ENCODE results near the gene TPST2. TPM values are rescaled to one million over a fixed set of nuclear protein-coding genes. Genes with fewer than 3 reads are reported as not detected.
A peak's percentile ranks its signal among the peaks of the same experiment; 100 is the strongest.

Gene TPST2
- total RNA-seq, 1 experiment from 2014 or later, result 61.4 TPM

- Histone ChIP-seq H3K9ac (ENCODE audit: low read length) (peak overlapping the region; percentile 44; the same call in 1 of the 2 replicates), H3K27ac (ENCODE audit: low read length) (peak overlapping the region; percentile 86), H3K9me2 (replicated peaks; ENCODE audit: insufficient read depth, low read length) (no peaks in the 10 kb centered on the region), H3K4me2 (ENCODE audit: low read depth, low read length, poor library complexity, severe bottlenecking) (peak overlapping the region; percentile 25), H3K79me2 (ENCODE audit: low read length) (peaks cover 85% of the 10 kb centered on the region), H3K36me3 (ENCODE audit: insufficient read depth, low read length) (no peaks in the 10 kb centered on the region), H3K4me3 (ENCODE audit: low read length) (no peak overlapping the region), H3K4me1 (ENCODE audit: low read length) (peaks cover 79% of the 10 kb centered on the region), H2AFZ (ENCODE audit: low read length) (no peak overlapping the region), H3K27me3 (ENCODE audit: low read length) (no peaks in the 10 kb centered on the region), H3K9me3 (ENCODE audit: low read length) (no peaks in the 10 kb centered on the region), H4K20me1 (ENCODE audit: insufficient read depth, low read depth, low read length) (no peaks in the 10 kb centered on the region)
- DNase-seq, result no peak
These were observed 36.7 kb downstream of the TPST2 start for GRCh38 chr22:26553056-26553752.

- Histone ChIP-seq H3K79me2 (ENCODE audit: low read length) (peaks cover 88% of the 10 kb centered on the region), H3K36me3 (ENCODE audit: insufficient read depth, low read length) (no peaks in the 10 kb centered on the region), H3K9ac (ENCODE audit: low read length) (no peak overlapping the region), H3K27me3 (ENCODE audit: low read length) (no peaks in the 10 kb centered on the region), H4K20me1 (ENCODE audit: insufficient read depth, low read depth, low read length) (no peaks in the 10 kb centered on the region), H3K9me2 (replicated peaks; ENCODE audit: insufficient read depth, low read length) (no peaks in the 10 kb centered on the region), H3K4me1 (ENCODE audit: low read length) (peaks cover 83% of the 10 kb centered on the region), H3K4me3 (ENCODE audit: low read length) (no peak overlapping the region), H3K9me3 (ENCODE audit: low read length) (no peaks in the 10 kb centered on the region), H3K4me2 (ENCODE audit: low read depth, low read length, poor library complexity, severe bottlenecking) (no peak overlapping the region), H2AFZ (ENCODE audit: low read length) (no peak overlapping the region), H3K27ac (ENCODE audit: low read length) (no peak overlapping the region)
- DNase-seq, result no peak
These were observed 37.5 kb downstream of the TPST2 start for GRCh38 chr22:26552466-26552865.

DNA sequence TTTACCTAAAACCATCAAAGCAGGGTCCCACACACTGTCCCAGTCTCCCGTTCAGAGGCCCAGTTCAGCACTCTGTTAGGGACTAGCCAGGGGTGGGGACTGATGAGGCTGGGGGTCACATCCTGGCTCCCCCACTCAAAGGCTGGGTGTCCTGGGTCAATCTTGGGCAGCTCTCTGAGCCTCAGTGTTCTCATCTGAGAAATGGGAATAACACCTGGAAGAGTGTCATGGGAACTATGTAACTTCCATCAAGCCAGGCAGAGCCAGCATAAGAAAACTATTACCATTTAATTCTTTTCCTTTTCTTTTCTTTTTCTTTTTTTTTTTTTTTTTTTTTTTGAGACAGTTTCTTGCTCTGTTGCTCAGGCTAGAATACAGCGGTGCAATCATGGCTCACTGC is 38.4 kb downstream of the TPST2 start:
- Histone ChIP-seq H3K27me3 (ENCODE audit: low read length) (no peaks in the 10 kb centered on the region), H3K9me2 (replicated peaks; ENCODE audit: insufficient read depth, low read length) (no peaks in the 10 kb centered on the region), H3K27ac (ENCODE audit: low read length) (no peak overlapping the region), H4K20me1 (ENCODE audit: insufficient read depth, low read depth, low read length) (no peaks in the 10 kb centered on the region), H3K4me2 (ENCODE audit: low read depth, low read length, poor library complexity, severe bottlenecking) (no peak overlapping the region), H2AFZ (ENCODE audit: low read length) (no peak overlapping the region), H3K36me3 (ENCODE audit: insufficient read depth, low read length) (no peaks in the 10 kb centered on the region), H3K4me3 (ENCODE audit: low read length) (no peak overlapping the region), H3K79me2 (ENCODE audit: low read length) (peaks cover 88% of the 10 kb centered on the region), H3K9me3 (ENCODE audit: low read length) (no peaks in the 10 kb centered on the region), H3K9ac (ENCODE audit: low read length) (no peak overlapping the region), H3K4me1 (ENCODE audit: low read length) (peaks cover 83% of the 10 kb centered on the region)
- DNase-seq, result no peak

GRCh38 chr22:26550498-26551033 is 39.4 kb downstream of the TPST2 start:
- Histone ChIP-seq H3K9me2 (replicated peaks; ENCODE audit: insufficient read depth, low read length) (no peaks in the 10 kb centered on the region), H2AFZ (ENCODE audit: low read length) (no peak overlapping the region), H4K20me1 (ENCODE audit: insufficient read depth, low read depth, low read length) (no peaks in the 10 kb centered on the region), H3K27ac (ENCODE audit: low read length) (peak overlapping the region; percentile 64), H3K79me2 (ENCODE audit: low read length) (peaks cover 89% of the 10 kb centered on the region), H3K9me3 (ENCODE audit: low read length) (no peaks in the 10 kb centered on the region), H3K4me1 (ENCODE audit: low read length) (peaks cover 80% of the 10 kb centered on the region), H3K9ac (ENCODE audit: low read length) (0 out of 2 replicates have a peak overlapping the region, but pooled peaks have one; percentile 18), H3K36me3 (ENCODE audit: insufficient read depth, low read length) (no peaks in the 10 kb centered on the region), H3K4me2 (ENCODE audit: low read depth, low read length, poor library complexity, severe bottlenecking) (peak overlapping the region; percentile 24), H3K27me3 (ENCODE audit: low read length) (no peaks in the 10 kb centered on the region), H3K4me3 (ENCODE audit: low read length) (no peak overlapping the region)
- DNase-seq, result no peak

DNA sequence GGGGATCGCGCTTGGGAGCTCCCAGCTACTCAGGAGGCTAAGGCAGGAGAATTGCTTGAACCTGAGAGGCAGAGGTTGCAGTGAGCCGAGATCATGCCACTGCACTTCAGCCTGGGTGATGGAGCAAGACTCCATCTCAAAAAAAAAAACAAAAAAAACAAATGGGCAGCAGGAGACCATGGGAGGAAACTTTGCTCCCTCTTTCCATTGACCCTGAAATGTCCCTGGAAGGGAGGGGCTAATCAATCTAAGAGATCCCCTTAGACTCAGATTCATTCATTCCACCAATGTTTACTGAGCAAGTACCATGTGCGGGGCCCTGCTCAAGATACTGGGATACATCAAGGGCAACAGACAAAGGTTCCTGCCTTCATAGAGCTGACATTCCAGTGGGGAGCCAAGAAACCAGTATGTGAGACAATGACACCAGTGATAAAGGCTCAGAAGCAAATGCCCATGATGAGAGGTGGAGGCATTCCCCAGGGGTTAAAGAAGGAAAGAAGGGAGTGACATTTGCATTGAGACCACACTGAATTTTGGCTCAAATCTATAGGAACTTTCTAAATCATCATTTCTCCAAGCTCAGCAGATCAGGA is 39.9 kb downstream of the TPST2 start:
- peak overlapping the region; percentile 64 for H3K27ac ChIP-seq (ENCODE audit: low read length)
- no peaks in the 10 kb centered on the region for H3K9me3 ChIP-seq (ENCODE audit: low read length)
- peaks cover 75% of the 10 kb centered on the region for H3K4me1 ChIP-seq (ENCODE audit: low read length)
- no peaks in the 10 kb centered on the region for H3K9me2 ChIP-seq (replicated peaks; ENCODE audit: insufficient read depth, low read length)
- peak overlapping the region; percentile 24 for H3K4me2 ChIP-seq (ENCODE audit: low read depth, low read length, poor library complexity, severe bottlenecking)
- H3K36me3 ChIP-seq (ENCODE audit: insufficient read depth, low read length), result no peaks in the 10 kb centered on the region
- 0 out of 2 replicates have a peak overlapping the region, but pooled peaks have one; percentile 18 for H3K9ac ChIP-seq (ENCODE audit: low read length)
- DNase-seq, result no peak
- no peak overlapping the region for H3K4me3 ChIP-seq (ENCODE audit: low read length)
- peaks cover 90% of the 10 kb centered on the region for H3K79me2 ChIP-seq (ENCODE audit: low read length)
- H3K27me3 ChIP-seq (ENCODE audit: low read length), result no peaks in the 10 kb centered on the region
- H4K20me1 ChIP-seq (ENCODE audit: insufficient read depth, low read depth, low read length), result no peaks in the 10 kb centered on the region
- no peak overlapping the region for H2AFZ ChIP-seq (ENCODE audit: low read length)

- Histone ChIP-seq H3K4me2 (ENCODE audit: low read depth, low read length, poor library complexity, severe bottlenecking) (no peak overlapping the region), H4K20me1 (ENCODE audit: insufficient read depth, low read depth, low read length) (no peaks in the 10 kb centered on the region), H3K9me2 (replicated peaks; ENCODE audit: insufficient read depth, low read length) (no peaks in the 10 kb centered on the region), H3K4me1 (ENCODE audit: low read length) (peaks cover 65% of the 10 kb centered on the region), H3K9ac (ENCODE audit: low read length) (no peak overlapping the region), H3K27me3 (ENCODE audit: low read length) (no peaks in the 10 kb centered on the region), H3K4me3 (ENCODE audit: low read length) (no peak overlapping the region), H3K27ac (ENCODE audit: low read length) (no peak overlapping the region), H2AFZ (ENCODE audit: low read length) (no peak overlapping the region), H3K36me3 (ENCODE audit: insufficient read depth, low read length) (no peaks in the 10 kb centered on the region), H3K9me3 (ENCODE audit: low read length) (no peaks in the 10 kb centered on the region), H3K79me2 (ENCODE audit: low read length) (peaks cover 89% of the 10 kb centered on the region)
- no peak for DNase-seq
These were observed 40.9 kb downstream of the TPST2 start for GRCh38 chr22:26548984-26549383.

DNA sequence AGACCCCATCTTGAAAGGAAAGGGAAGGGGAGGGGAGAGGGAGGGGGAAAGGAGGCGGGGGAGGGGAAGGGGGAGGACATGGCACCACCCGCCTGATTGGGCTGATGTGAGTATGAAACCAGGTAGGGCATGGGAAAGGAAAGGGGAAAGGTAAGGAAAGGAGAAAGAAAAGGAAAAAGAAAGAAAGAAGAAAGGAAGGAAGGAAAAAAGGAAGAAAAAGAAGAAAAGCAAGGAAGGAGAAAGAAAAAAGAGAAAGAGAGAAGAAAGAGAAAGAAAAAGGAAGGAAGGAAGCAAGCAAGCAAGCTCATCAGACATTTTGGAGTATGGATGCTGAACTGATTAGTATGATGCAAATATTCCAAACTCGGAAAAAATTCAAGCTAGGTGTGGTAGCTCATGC is 41.6 kb downstream of the TPST2 start:
- no peak for DNase-seq
- Histone ChIP-seq H3K4me3 (ENCODE audit: low read length) (no peak overlapping the region), H3K9me3 (ENCODE audit: low read length) (no peaks in the 10 kb centered on the region), H2AFZ (ENCODE audit: low read length) (no peak overlapping the region), H3K4me2 (ENCODE audit: low read depth, low read length, poor library complexity, severe bottlenecking) (no peak overlapping the region), H4K20me1 (ENCODE audit: insufficient read depth, low read depth, low read length) (no peaks in the 10 kb centered on the region), H3K9ac (ENCODE audit: low read length) (no peak overlapping the region), H3K9me2 (replicated peaks; ENCODE audit: insufficient read depth, low read length) (no peaks in the 10 kb centered on the region), H3K27ac (ENCODE audit: low read length) (0 out of 2 replicates have a peak overlapping the region, but pooled peaks have one; percentile 22), H3K79me2 (ENCODE audit: low read length) (peaks cover 86% of the 10 kb centered on the region), H3K27me3 (ENCODE audit: low read length) (no peaks in the 10 kb centered on the region), H3K36me3 (ENCODE audit: insufficient read depth, low read length) (no peaks in the 10 kb centered on the region), H3K4me1 (ENCODE audit: low read length) (peaks cover 58% of the 10 kb centered on the region)

DNA sequence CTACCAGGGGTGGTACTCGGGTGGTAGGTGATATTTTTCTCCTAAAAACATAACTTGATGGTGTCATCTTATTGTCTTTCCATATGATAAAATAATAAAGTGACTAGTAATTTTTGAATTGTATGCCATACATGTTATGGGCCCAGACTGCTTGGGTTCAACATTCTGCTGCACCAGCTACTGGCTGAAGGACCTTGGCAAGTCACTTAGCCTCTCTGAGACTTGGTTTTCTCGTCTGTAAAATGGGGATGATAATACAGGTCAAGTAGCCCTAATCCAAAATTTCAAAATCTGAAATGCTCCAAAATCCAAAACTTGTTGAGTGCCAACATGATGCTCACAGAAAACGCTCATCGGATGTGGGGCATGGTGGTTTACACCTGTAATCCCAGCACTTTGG is 42.1 kb downstream of the TPST2 start:
- no peak for DNase-seq
- Histone ChIP-seq H3K9me3 (ENCODE audit: low read length) (no peaks in the 10 kb centered on the region), H3K9me2 (replicated peaks; ENCODE audit: insufficient read depth, low read length) (no peaks in the 10 kb centered on the region), H3K27me3 (ENCODE audit: low read length) (no peaks in the 10 kb centered on the region), H3K9ac (ENCODE audit: low read length) (no peak overlapping the region), H3K4me2 (ENCODE audit: low read depth, low read length, poor library complexity, severe bottlenecking) (no peak overlapping the region), H3K36me3 (ENCODE audit: insufficient read depth, low read length) (no peaks in the 10 kb centered on the region), H3K4me1 (ENCODE audit: low read length) (peaks cover 54% of the 10 kb centered on the region), H3K79me2 (ENCODE audit: low read length) (peaks cover 81% of the 10 kb centered on the region), H4K20me1 (ENCODE audit: insufficient read depth, low read depth, low read length) (no peaks in the 10 kb centered on the region), H3K27ac (ENCODE audit: low read length) (0 out of 2 replicates have a peak overlapping the region, but pooled peaks have one; percentile 22), H3K4me3 (ENCODE audit: low read length) (no peak overlapping the region), H2AFZ (ENCODE audit: low read length) (no peak overlapping the region)

Data from Karpas-422 (cell line).